Measurements from ENCODE around the gene SPSB3.
"Not testable (repeated sequence)": the region's sequence is repeated elsewhere in the genome, so short reads cannot be mapped to it uniquely, and the experiment has no call there.

Gene SPSB3

DNA sequence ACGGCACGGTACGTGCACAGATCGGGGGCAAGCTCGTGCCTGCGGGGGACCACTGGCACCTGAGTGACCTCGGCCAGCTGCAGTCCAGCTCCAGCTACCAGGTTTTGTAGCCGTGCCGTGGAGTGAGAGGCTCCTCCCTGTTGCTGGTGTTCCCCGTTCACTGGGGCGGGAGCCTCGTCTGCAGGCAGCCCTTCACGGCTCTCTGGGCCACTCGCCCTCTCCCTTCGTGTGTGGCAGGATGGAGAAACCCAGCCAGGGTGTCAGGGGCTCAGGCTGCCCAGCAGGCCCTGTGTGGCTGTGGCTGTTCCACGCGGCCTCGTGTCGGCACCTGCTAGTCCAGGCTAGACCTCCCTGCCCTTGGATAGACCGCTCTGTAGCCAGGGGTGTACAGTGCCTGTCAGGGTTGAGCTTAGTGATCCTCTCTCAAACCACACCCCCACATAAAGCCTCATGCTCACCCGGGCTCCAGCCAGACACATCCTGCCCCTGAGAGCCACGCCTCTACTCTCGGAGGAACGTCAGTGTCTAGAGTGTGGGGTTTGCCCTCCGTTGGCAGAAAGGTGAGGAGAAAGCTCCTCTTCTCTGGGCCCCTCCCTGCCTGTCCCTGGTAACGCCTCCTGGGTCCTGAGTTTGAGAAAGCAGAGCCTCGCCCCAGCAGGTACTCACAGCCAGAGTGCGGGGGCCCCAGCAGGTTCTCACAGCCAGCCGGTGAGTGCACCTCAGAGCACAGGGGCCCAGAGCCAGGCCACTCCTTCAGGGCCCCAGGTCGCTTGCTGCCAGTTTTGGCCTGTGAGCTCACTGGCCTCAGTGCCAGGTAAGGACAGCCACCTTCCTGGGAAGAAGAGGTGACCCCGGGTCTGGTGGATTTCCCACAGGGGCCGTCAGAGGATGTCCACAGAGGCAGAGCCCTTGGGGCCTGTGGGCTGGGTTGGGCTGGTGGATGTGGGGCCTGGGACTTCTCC lies 38.7 kb downstream of the SPSB3 start:
- DNase-seq (ENCODE audit: low read depth, low spot score): no peak

DNA sequence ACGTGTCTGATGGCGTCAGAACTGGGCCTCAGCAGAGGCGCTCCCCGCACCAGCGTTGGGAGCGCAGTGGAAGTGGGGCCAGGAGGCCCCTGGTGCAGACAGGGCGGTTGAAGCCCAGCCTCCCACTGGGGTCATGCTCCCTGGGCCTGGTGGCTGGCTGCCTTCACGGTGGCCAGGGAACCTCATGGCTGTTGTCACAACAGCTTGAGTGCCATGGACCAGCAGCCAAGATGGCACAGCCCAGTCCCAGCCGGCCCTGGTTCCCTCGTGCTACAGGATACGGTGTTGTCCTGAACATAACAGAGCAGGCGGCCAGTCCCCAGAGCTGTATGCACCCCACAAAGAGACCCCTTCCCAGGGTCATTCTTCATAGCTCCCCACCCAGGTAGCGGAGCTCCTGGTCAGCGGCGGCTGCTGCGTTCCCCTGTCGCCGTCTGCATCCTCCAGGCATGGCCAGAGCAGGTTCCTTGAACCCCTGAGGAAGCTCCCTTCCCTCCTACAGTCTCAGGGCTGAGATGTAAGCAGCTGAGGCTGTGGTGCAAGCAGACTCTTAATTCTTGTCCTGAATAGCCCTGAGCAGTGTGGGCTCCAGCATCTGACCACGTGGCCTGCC lies 40.7 kb downstream of the SPSB3 start:
- no peak for DNase-seq (ENCODE audit: low read depth, low spot score)

DNA sequence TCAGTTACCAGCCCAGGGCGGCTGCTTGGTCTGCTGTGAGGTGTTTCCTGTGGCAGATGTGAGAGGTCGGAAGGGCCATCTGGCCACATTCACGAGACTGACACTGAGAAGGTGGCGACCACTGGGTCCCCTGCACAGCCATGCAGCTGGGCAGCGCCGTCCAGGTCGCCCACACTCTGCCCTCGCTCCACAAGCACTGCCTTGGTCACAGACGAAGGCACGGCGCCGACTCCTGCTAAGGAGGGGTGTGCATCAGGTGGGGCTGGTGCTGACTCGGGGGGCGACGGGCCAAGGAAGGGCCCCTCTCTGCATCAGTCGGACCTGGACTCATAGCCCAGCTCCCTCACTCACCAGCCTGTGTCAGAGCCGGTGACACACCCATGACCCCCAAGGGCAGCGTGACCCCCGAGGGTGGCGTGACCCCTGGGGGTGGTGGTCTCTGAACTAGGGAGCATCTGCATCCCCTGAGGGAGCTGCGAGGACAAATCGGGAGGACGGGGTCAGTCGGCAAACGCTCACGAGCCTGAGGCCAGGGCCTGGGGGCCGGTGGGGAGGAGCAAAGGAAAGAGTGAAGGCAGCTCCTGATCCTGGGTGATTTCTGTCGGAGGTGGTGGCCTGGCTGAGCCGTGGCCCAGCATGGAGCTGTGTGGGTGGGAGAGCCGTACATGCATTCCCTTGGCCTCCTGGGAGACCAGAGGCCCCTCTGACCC lies 41.4 kb downstream of the SPSB3 start:
- no peak for DNase-seq (ENCODE audit: low read depth, low spot score)

DNA sequence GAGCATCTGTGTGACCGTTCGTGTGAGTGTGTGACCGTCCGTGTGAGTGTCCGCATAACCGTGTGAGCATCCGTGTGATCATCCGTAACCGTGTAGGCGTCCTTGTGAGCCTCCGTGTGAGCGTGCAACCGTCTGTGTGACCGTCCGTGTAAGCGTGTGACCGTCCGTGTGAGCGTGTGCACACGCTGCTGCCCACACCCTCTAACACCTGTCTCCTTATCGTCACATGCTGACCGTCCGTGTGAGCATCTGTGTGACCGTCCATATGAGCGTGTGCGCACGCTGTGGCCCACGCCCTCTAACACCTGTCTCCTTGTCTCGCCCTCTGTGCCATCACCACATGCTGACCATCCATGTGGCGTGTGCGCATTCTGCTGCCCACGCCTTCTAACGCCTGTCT lies 42.1 kb downstream of the SPSB3 start:
- no peak for DNase-seq (ENCODE audit: low read depth, low spot score)

DNA sequence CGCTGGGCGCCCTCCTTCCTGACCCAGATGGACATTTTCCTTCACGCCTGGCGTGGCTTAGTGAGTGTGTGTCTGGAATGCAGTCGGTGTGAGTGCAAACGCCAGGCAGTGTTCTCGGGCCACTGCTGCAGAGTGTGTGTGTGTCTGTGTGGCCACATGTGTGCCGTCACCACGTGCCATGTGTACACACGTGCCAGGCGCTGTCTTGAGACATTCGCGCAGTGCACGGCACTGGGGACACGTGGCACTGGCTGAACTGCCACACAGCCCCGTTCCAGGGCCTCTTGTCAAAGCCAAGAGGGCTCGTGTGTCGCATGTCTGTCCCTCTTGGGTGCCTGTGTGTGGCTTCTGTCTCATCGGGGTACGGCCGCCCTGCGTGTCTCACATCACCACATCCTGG lies 47.6 kb downstream of the SPSB3 start:
- no peak for DNase-seq (ENCODE audit: low read depth, low spot score)

DNA sequence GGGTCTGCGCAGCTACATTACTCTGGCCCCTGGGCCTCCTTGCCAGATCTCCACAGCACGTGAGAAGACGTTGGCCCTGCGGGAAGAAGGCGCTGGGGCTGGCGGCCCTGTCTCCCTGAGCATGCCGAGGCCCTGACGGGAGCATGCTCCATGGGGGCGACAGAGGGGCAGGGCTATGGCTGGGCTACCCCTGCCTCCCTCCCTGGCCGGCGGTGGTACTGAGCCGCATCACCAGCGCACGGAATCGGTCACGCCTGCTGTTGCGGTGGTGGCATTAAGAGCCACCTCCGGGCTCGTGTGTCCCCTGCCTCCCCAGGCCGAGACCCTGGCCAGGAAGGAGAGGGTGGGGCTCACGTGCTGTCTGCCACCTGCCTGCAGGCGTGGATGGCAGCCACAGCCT lies 48.2 kb downstream of the SPSB3 start:
- no peak for DNase-seq (ENCODE audit: low read depth, low spot score)

DNA sequence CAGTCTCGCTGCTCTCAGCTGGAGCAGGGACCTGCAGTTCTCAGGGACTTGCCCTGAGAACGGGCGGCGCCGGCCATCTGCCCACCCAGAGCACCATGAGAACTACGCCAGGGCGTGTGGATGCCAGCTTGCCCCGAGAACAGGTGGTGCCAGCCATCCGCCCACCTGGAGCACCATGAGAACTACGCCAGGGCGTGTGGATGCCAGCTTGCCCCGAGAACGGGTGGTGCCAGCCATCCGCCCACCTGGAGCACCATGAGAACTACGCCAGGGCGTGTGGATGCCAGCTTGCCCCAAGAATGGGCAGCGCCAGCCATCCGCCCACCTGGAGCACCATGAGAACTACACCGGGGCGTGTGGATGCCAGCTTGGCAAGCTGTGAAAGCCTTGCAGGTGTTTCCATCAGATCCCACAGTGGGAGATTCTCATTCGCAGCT lies 49.8 kb downstream of the SPSB3 start:
- not testable (repeated sequence) for DNase-seq (ENCODE audit: low read depth, low spot score)

DNA sequence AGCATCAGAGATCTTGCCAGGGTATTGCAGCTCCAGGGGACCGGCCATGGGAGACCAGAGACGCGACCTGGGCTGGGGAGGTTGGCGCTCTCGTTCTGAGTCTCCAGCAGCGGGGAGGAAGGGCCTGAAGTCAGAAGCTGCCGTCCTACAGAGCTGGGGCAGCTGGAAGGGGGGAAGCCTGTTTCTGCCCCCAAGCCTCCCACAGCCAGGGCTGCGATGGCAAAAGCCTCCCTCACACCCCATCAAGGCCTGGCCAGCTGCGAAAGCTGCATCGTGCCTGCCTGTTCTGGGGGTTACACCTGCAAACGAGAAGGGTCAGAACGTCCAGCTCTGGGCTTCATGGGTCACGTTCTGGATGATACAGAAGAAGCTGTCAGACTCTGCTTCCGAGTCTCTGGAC lies 50.3 kb downstream of the SPSB3 start:
- no peak for DNase-seq (ENCODE audit: low read depth, low spot score)

DNA sequence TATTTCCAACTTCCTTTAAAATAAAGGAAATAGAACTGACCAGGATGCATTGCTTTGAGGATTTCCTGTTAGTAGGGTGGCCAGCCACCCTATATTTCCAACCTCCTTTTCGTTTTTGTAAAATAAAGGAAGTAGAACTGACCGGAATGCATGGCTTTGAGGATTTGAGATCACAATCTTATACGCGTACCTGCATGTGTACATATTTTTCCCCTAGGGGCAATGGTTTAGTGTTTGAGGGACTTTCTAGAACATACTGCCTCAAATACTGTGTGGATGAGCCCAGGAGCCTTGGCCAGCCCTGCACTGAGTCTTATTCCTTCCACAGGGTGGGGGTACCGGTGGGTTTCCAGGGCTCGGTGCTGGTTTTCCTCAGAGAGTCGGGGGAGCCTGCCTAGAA lies 50.8 kb downstream of the SPSB3 start:
- DNase-seq (ENCODE audit: low read depth, low spot score): no peak

DNA sequence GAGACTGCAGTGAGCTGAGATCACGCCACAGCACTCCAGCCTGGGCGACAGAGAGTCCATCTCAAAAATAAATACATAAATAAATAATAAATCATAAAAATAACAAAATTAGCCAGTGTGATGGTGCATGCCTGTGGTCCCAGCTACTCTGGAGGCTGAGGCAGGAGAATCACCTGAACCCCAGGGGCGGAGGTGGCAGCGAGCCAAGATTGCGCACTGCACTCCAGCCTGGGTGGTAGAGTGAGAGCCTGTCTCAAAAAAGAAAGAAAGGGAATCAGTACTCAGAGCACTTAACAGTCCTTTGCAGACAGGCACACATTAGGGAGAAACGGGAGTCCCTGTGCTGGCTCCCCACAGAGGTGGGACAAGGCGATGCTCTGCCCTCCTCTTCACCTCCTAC lies 51.3 kb downstream of the SPSB3 start:
- no peak for DNase-seq (ENCODE audit: low read depth, low spot score)

DNA sequence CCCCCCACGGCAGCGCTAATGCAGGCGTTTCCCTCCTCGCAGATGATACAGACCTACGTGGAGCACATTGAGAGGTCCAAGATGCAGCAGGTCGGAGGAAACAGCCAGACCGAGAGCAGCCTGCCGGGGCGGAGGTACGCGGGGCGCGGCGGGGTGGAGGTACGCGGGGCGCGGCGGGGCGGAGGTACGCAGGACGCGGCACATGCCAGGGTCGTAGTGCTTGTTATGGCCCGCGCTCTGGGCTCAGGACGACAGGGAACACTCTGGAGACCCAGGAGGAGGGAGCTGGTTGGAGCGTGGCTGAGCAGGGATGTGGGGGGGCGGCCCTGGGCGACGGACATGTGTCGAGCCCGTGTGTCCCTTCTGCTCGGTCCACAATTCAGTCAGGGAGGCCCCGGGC lies 52.9 kb downstream of the SPSB3 start:
- no peak for DNase-seq (ENCODE audit: low read depth, low spot score)

DNA sequence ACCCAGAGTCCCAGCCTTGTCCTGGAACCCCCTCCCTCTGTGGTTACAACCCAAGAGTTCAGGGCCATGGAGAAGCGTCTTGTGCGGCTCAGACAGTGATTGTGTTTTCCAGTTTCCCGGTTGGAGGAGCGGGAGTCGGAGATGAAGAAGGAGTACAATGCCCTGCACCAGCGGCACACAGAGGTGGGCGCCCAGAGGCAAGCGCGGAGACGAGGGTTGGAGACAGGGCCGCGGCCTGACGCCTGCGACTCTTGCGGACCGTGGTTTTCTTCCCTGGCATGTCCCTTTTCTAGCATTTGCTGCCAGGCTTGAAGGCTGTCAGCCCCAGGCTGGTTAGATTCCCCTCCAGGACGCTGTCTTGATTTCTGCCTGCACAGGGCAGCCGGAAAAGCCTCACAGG lies 53.3 kb downstream of the SPSB3 start:
- no peak for DNase-seq (ENCODE audit: low read depth, low spot score)

DNA sequence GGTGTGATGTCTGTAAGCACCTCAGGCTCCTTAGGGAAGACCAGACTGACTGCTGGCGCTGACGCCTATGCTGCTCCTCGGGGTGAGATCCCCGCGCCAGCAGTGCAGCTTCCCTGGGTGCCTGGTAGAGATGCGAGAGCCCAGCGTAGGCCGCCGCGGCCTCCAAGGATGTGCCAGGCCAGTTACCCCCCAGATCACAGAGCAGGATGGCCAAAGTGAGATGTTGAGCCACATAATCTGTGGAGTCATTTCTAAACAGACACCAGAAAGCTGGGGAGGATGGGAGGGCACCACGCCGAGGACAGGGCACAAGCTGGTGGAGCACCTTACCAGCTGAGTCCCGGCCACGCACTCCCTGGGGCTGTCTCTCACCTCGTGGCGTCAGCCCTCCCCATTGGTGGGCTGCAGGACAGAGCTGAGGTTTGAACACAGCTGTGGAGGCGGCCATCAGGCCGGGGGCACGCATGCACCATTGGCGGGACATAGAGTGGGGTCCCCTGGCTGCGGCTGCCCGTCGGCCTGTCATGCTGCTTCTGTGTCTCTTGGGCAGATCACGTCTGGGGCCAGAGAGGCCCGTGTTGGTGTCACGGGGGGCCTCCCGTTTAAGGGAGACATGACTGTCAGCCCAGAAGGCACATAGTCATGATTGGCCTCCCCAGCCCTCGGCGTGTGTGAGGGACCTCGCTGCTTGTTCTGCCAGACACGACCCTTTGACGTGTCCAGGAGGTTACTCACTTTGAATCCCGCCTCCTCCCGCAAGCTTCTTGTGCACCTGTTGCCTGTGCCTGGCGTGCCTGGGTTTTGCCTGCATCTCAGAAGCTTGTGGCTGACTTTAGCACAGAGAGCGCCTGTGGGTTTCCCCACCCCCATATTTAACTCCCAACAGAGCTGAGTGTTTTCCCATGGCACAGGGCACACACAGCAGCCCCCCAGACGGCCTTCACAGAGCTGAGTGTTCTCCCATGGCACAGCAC lies 54.4 kb downstream of the SPSB3 start:
- DNase-seq (ENCODE audit: low read depth, low spot score): no peak
